Loucy (cell line): ENCODE data around the gene FOXJ2.

ENCODE experiments used
- H2AFZ ChIP-seq: fragments of 200-600 bp; sonication (generic); 2 replicates; pipeline ENCODE4 v1.6.0; 2016; ENCODE audit warnings: antibody characterized with exemption, mild to moderate bottlenecking, low read length, moderate library complexity
- H3F3A ChIP-seq: fragments of 200-600 bp; 2 replicates; pipeline ENCODE4 v1.6.0; 2016; ENCODE audit warnings: antibody characterized with exemption, low read depth, mild to moderate bottlenecking
- H3K27me3 ChIP-seq: fragments of 200-600 bp; sonication (generic); 2 replicates; pipeline ENCODE4 v1.6.1; 2014; ENCODE audit warnings: low read length, mild to moderate bottlenecking; ENCODE audit not compliant: insufficient read depth, poor library complexity, severe bottlenecking
- H3K36me3 ChIP-seq: fragments of 200-600 bp; sonication (generic); 2 replicates; pipeline ENCODE4 v1.6.1; 2016; ENCODE audit warnings: low read length; ENCODE audit not compliant: insufficient read depth
- H3K4me1 ChIP-seq: fragments of 200-600 bp; sonication (generic); 2 replicates; pipeline ENCODE4 v1.5.1; 2014; ENCODE audit warnings: low read length, mild to moderate bottlenecking; ENCODE audit not compliant: insufficient read depth, poor library complexity, severe bottlenecking
- H3K4me2 ChIP-seq: fragments of 200-600 bp; sonication (generic); 2 replicates; pipeline ENCODE4 v1.6.0; 2014; ENCODE audit warnings: antibody characterized with exemption, low read length, low read depth, mild to moderate bottlenecking; ENCODE audit not compliant: poor library complexity, severe bottlenecking
- H3K4me3 ChIP-seq: fragments of 200-600 bp; sonication (generic); 2 replicates; pipeline ENCODE4 v1.5.1; 2014; ENCODE audit warnings: low read length, mild to moderate bottlenecking, mixed read lengths; ENCODE audit not compliant: poor library complexity, severe bottlenecking
- H3K79me2 ChIP-seq: fragments of 200-600 bp; sonication (generic); 2 replicates; pipeline ENCODE4 v1.6.1; 2014; ENCODE audit warnings: low read length; ENCODE audit not compliant: insufficient read depth
- H3K9ac ChIP-seq: fragments of 200-600 bp; sonication (generic); 2 replicates; pipeline ENCODE4 v1.6.0; 2014; ENCODE audit warnings: mild to moderate bottlenecking, low read depth, low read length, moderate library complexity; ENCODE audit not compliant: poor library complexity, severe bottlenecking
- H3K9me2 ChIP-seq: fragments of 200-600 bp; sonication (generic); replicated peaks from 2 replicates; pipeline ENCODE4 v1.6.1; 2016; ENCODE audit warnings: low read depth, low read length, mixed read lengths
- H3K9me3 ChIP-seq: fragments of 200-600 bp; sonication (generic); 2 replicates; pipeline ENCODE4 v1.6.1; 2014; ENCODE audit warnings: mild to moderate bottlenecking, antibody characterized with exemption, low read length, low read depth; ENCODE audit not compliant: insufficient read depth
- H4K20me1 ChIP-seq: fragments of 200-600 bp; sonication (generic); 2 replicates; pipeline ENCODE4 v1.6.0; 2014; ENCODE audit warnings: antibody characterized with exemption, low read length, mild to moderate bottlenecking; ENCODE audit not compliant: insufficient read depth, poor library complexity, severe bottlenecking
- CTCF ChIP-seq: fragments of 200-600 bp; sonication (generic); conservative IDR thresholded peaks from 2 replicates; pipeline ENCODE4 v1.5.1; 2014; ENCODE audit warnings: mild to moderate bottlenecking, antibody characterized with exemption, low read length
- EZH2phosphoT487 ChIP-seq: fragments of 200-600 bp; IDR thresholded peaks from 2 replicates; pipeline ENCODE4 v1.6.1; 2018; ENCODE audit warnings: antibody characterized with exemption, mild to moderate bottlenecking, moderate library complexity, borderline replicate concordance

FOXJ2 gene

GRCh38 chr12:8078916-8079315, 46.4 kb downstream of the FOXJ2 start:
- Histone ChIP-seq H3K4me1 (peaks cover 24% of the 10 kb centered on the region), H3K4me2 (no peak overlapping the region), H3K9me3 (no peaks in the 10 kb centered on the region), H3K9me2 (no peaks in the 10 kb centered on the region), H3K36me3 (no peaks in the 10 kb centered on the region), H4K20me1 (no peaks in the 10 kb centered on the region), H3F3A (peaks cover 3% of the 10 kb centered on the region; the same call in 1 of the 2 replicates), H3K27me3 (no peaks in the 10 kb centered on the region), H3K4me3 (no peak overlapping the region), H2AFZ (no peak overlapping the region), H3K79me2 (peaks cover 35% of the 10 kb centered on the region), H3K9ac (no peak overlapping the region)
- TF ChIP-seq EZH2phosphoT487 (no peak), CTCF (no peak)

DNA sequence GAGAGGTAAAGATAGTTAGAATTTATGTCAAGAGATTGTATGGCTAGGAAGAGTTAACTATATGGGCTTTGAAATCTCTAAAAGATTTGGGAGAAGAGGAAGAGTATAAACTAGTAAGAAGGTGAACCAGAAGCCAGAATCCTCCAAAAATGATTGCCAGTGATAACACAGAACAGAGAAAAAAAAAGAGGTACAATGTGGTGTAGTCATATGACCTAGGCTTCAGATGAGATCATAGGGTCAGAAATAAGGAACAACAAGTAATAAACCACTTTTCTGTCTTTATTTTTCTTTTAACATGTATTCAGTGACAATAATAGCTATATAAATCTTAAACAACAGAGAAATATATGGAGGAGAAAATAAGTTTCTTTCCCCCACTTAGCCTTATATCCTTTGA, 47.6 kb downstream of the FOXJ2 start:
- H3K27me3 ChIP-seq: no peaks in the 10 kb centered on the region
- H3K9ac ChIP-seq: peak overlapping the region; percentile 95
- peaks cover 46% of the 10 kb centered on the region for H3K79me2 ChIP-seq
- no peaks in the 10 kb centered on the region for H3K9me3 ChIP-seq
- no peaks in the 10 kb centered on the region for H3K9me2 ChIP-seq
- peak overlapping the region; percentile 94 for H3K4me2 ChIP-seq
- peaks cover 3% of the 10 kb centered on the region; the same call in 1 of the 2 replicates for H3F3A ChIP-seq
- no peak overlapping the region for H2AFZ ChIP-seq
- H4K20me1 ChIP-seq: peaks cover 3% of the 10 kb centered on the region
- TF ChIP-seq CTCF (no peak), EZH2phosphoT487 (no peak)
- H3K4me3 ChIP-seq: no peak overlapping the region
- H3K36me3 ChIP-seq: no peaks in the 10 kb centered on the region
- peaks cover 34% of the 10 kb centered on the region for H3K4me1 ChIP-seq

GRCh38 chr12:8081251-8081920, 48.9 kb downstream of the FOXJ2 start:
- TF ChIP-seq CTCF: no peak
- TF ChIP-seq EZH2phosphoT487: no peak
- Histone ChIP-seq H3K79me2 (peaks cover 59% of the 10 kb centered on the region), H3K4me3 (peak overlapping the region; percentile 94), H4K20me1 (peaks cover 3% of the 10 kb centered on the region), H3K27me3 (no peaks in the 10 kb centered on the region), H2AFZ (peak overlapping the region; percentile 82), H3K9me3 (no peaks in the 10 kb centered on the region), H3K4me1 (peaks cover 44% of the 10 kb centered on the region), H3K9me2 (no peaks in the 10 kb centered on the region), H3K36me3 (no peaks in the 10 kb centered on the region), H3K4me2 (peak overlapping the region; percentile 94), H3F3A (peaks cover 3% of the 10 kb centered on the region; the same call in 1 of the 2 replicates), H3K9ac (peak overlapping the region; percentile 95)
